NOMO-1 treated with dmso at 0.1 percent for 144 hours (cell line): ENCODE measurements around the gene SHBG.
"Not testable (repeated sequence)": the region's sequence is repeated elsewhere in the genome, so short reads cannot be mapped to it uniquely, and the experiment has no call there.

Experiments used
- DNase-seq: peaks from one replicate; lab custom pipeline; 2025; ENCODE audit not compliant: unreplicated experiment; lab: John Stamatoyannopoulos, UW

The SHBG gene

GRCh38 chr17:7629939-7630571 is at the start of gene SHBG:
Gene SHBG (plus strand): TSS chr17:7630135. CDS start chr17:7630173, 38 bp downstream.
- no peak for DNase-seq

- DNase-seq: no peak
Observed at GRCh38 chr17:7580604-7581575, 49.0 kb upstream of the SHBG start.

- no peak for DNase-seq
Observed at GRCh38 chr17:7582396-7583252, 47.3 kb upstream of the SHBG start.

GRCh38 chr17:7583253-7584109 is 46.5 kb upstream of the SHBG start, which contains the start of gene MPDU1:
Gene MPDU1 (plus strand): TSS chr17:7583852. CDS start chr17:7583863, 11 bp downstream.
- DNase-seq: peak; percentile 98

- no peak for DNase-seq
Observed at GRCh38 chr17:7586673-7587419, 43.1 kb upstream of the SHBG start.

GRCh38 chr17:7587420-7588151 is 42.3 kb upstream of the SHBG start:
- no peak for DNase-seq

- no peak for DNase-seq
Observed at GRCh38 chr17:7588553-7589203, 41.3 kb upstream of the SHBG start.

- peak; percentile 62 for DNase-seq
Observed at GRCh38 chr17:7589204-7589868, 40.6 kb upstream of the SHBG start.

- DNase-seq: no peak
Observed at GRCh38 chr17:7589891-7590691, 39.8 kb upstream of the SHBG start, which contains the start of gene SOX15. Gene SOX15 (minus strand): TSS chr17:7590094. CDS start chr17:7589676, 418 bp downstream.

GRCh38 chr17:7590743-7591142 is 39.2 kb upstream of the SHBG start:
- DNase-seq: no peak

- DNase-seq: no peak
Observed at GRCh38 chr17:7591596-7591995, 38.3 kb upstream of the SHBG start.

- no peak for DNase-seq
Observed at GRCh38 chr17:7592422-7593021, 37.4 kb upstream of the SHBG start.

- DNase-seq: no peak
Observed at GRCh38 chr17:7593296-7593695, 36.6 kb upstream of the SHBG start.

GRCh38 chr17:7597561-7597960 is 32.4 kb upstream of the SHBG start:
- DNase-seq: not testable (repeated sequence)

- no peak for DNase-seq
Observed at GRCh38 chr17:7606280-7606679, 23.7 kb upstream of the SHBG start.

- DNase-seq: no peak
Observed at GRCh38 chr17:7610641-7611040, 19.3 kb upstream of the SHBG start.
